HG03025 (cell line): Measurements from ENCODE around the gene CFAP65.

ENCODE experiments used
- ATAC-seq: cut with Tn5 transposase; IDR thresholded peaks from one replicate; pipeline ENCODE4 v1.9.1; 2021; ENCODE audit warnings: mild to moderate bottlenecking, moderate library complexity; ENCODE audit not compliant: unreplicated experiment, low FRiP score

Gene CFAP65

GRCh38 chr2:219041252-219041651 is at the start of gene CFAP65:
Gene CFAP65, minus strand, starts transcription at chr2:219041516. Its CDS starts 2,468 bp downstream, at chr2:219039048.
- no peak for ATAC-seq

GRCh38 chr2:219090436-219091299 is 49.4 kb upstream of the CFAP65 start:
- ATAC-seq, result no peak

- no peak for ATAC-seq
Observed at GRCh38 chr2:219089330-219089729, 48.0 kb upstream of the CFAP65 start.

- no peak for ATAC-seq
Observed at GRCh38 chr2:219087848-219088247, 46.5 kb upstream of the CFAP65 start.

GRCh38 chr2:219087361-219087760 is 46.0 kb upstream of the CFAP65 start:
- no peak for ATAC-seq

GRCh38 chr2:219086196-219086595 is 44.9 kb upstream of the CFAP65 start:
- ATAC-seq, result no peak

GRCh38 chr2:219084791-219085190 is 43.5 kb upstream of the CFAP65 start:
- ATAC-seq, result no peak

- no peak for ATAC-seq
Observed at GRCh38 chr2:219082332-219082958, 41.1 kb upstream of the CFAP65 start.

GRCh38 chr2:219081701-219082331 is 40.5 kb upstream of the CFAP65 start:
- ATAC-seq, result no peak

GRCh38 chr2:219081096-219081495 is 39.8 kb upstream of the CFAP65 start:
- ATAC-seq, result no peak

GRCh38 chr2:219079417-219079816 is 38.1 kb upstream of the CFAP65 start:
- ATAC-seq, result no peak

GRCh38 chr2:219078951-219079350 is 37.6 kb upstream of the CFAP65 start:
- ATAC-seq, result no peak

GRCh38 chr2:219078126-219078525 is 36.8 kb upstream of the CFAP65 start:
- ATAC-seq, result no peak

- ATAC-seq, result no peak
Observed at GRCh38 chr2:219076253-219076652, 34.9 kb upstream of the CFAP65 start.

- ATAC-seq, result no peak
Observed at GRCh38 chr2:219073413-219074129, 32.3 kb upstream of the CFAP65 start.

- no peak for ATAC-seq
Observed at GRCh38 chr2:219072741-219073250, 31.5 kb upstream of the CFAP65 start.

- ATAC-seq, result no peak
Observed at GRCh38 chr2:219071131-219071816, 30.0 kb upstream of the CFAP65 start.

GRCh38 chr2:219065484-219065883 is 24.2 kb upstream of the CFAP65 start:
- ATAC-seq, result no peak

- no peak for ATAC-seq
Observed at GRCh38 chr2:219062081-219062480, 20.8 kb upstream of the CFAP65 start.
